ENCODE results near the gene TMC5.
"Not testable (repeated sequence)": the region's sequence is repeated elsewhere in the genome, so short reads cannot be mapped to it uniquely, and the experiment has no call there.

The TMC5 gene

DNA sequence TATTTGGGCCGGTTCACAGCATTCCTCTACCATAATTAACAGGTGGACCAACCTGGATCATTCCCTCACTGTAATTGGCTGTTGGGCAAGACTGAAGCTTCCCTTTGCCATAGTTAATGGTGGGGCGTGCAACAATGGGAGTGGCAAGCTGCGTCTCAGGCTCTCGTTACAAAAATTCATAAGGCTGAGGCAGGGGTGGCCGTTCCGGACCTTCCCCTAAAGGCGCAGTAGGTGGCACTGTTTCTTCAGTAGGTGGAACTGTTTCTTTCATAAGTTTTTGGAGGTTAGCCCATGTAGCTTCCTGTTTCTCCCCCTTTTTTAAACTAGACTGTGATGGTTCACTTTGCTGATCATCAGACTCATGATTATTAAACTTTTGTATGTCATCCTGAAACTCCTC is 17.0 kb upstream of the TMC5 start:
- no peaks in the 10 kb centered on the region for H3K27me3 ChIP-seq (ENCODE audit: insufficient read depth, poor library complexity, severe bottlenecking)
- H3K9me3 ChIP-seq (ENCODE audit: severe bottlenecking): no peaks in the 10 kb centered on the region
- H3K36me3 ChIP-seq (ENCODE audit: low read depth): no peaks in the 10 kb centered on the region
- no peak for DNase-seq (ENCODE audit: low spot score)
- H3K4me3 ChIP-seq (ENCODE audit: severe bottlenecking): no peak overlapping the region
- TF ChIP-seq, protein P1, sequence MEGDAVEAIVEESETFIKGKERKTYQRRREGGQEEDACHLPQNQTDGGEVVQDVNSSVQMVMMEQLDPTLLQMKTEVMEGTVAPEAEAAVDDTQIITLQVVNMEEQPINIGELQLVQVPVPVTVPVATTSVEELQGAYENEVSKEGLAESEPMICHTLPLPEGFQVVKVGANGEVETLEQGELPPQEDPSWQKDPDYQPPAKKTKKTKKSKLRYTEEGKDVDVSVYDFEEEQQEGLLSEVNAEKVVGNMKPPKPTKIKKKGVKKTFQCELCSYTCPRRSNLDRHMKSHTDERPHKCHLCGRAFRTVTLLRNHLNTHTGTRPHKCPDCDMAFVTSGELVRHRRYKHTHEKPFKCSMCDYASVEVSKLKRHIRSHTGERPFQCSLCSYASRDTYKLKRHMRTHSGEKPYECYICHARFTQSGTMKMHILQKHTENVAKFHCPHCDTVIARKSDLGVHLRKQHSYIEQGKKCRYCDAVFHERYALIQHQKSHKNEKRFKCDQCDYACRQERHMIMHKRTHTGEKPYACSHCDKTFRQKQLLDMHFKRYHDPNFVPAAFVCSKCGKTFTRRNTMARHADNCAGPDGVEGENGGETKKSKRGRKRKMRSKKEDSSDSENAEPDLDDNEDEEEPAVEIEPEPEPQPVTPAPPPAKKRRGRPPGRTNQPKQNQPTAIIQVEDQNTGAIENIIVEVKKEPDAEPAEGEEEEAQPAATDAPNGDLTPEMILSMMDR (IDR thresholded peaks at IDR 0.05; ENCODE audit: poor library complexity, severe bottlenecking): no peak
- no peak for ATAC-seq (ENCODE audit: low read depth)
- H3K4me1 ChIP-seq (ENCODE audit: insufficient read depth, poor library complexity, severe bottlenecking): peaks cover 11% of the 10 kb centered on the region
- no peak overlapping the region for H3K27ac ChIP-seq (ENCODE audit: poor library complexity, severe bottlenecking)

GRCh38 chr16:19406891-19407491 is 10.7 kb upstream of the TMC5 start:
- no peaks in the 10 kb centered on the region for H3K27me3 ChIP-seq (ENCODE audit: insufficient read depth, poor library complexity, severe bottlenecking)
- DNase-seq (ENCODE audit: low spot score): no peak

GRCh38 chr16:19410435-19411171 is 7.1 kb upstream of the TMC5 start:
- Histone ChIP-seq H3K4me1 (ENCODE audit: insufficient read depth, poor library complexity, severe bottlenecking) (peaks cover 9% of the 10 kb centered on the region), H3K36me3 (ENCODE audit: low read depth) (no peaks in the 10 kb centered on the region), H3K9me3 (ENCODE audit: severe bottlenecking) (no peaks in the 10 kb centered on the region), H3K27ac (ENCODE audit: poor library complexity, severe bottlenecking) (no peak overlapping the region), H3K27me3 (ENCODE audit: insufficient read depth, poor library complexity, severe bottlenecking) (no peaks in the 10 kb centered on the region), H3K4me3 (ENCODE audit: severe bottlenecking) (peak overlapping the region; percentile 21)
- no peak for DNase-seq (ENCODE audit: low spot score)
- ATAC-seq (ENCODE audit: low read depth): peak; percentile 79
- TF ChIP-seq, protein P1 (IDR thresholded peaks at IDR 0.05; ENCODE audit: poor library complexity, severe bottlenecking): peak; percentile 25

More at GRCh38 chr16:19406891-19407491, 10.7 kb upstream of the TMC5 start:
- Histone ChIP-seq H3K4me3 (ENCODE audit: severe bottlenecking) (no peak overlapping the region), H3K9me3 (ENCODE audit: severe bottlenecking) (no peaks in the 10 kb centered on the region), H3K36me3 (ENCODE audit: low read depth) (no peaks in the 10 kb centered on the region), H3K4me1 (ENCODE audit: insufficient read depth, poor library complexity, severe bottlenecking) (no peaks in the 10 kb centered on the region), H3K27ac (ENCODE audit: poor library complexity, severe bottlenecking) (no peak overlapping the region)
- TF ChIP-seq, protein P1 (IDR thresholded peaks at IDR 0.05; ENCODE audit: poor library complexity, severe bottlenecking): no peak
- no peak for ATAC-seq (ENCODE audit: low read depth)

DNA sequence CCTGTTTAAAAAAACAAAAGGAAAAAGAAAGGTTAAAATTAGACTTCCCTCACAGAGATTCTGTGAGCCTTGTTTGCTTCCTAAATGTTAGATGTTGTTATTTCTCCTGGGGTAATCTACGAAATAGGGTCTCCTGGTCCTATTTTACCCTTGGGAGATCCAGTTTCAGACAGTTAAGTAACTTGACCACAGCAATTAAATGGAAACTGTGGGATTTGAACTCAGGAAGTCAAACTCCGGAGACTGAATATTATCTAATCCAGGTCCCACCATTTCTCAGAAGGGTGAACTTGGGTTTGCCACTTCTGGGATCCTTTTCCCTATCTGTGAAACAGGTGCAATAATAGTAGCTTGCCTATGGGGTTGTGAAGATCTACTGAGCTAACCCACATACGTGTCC is 6.4 kb upstream of the TMC5 start:
- DNase-seq (ENCODE audit: low spot score) (no peak), ATAC-seq (ENCODE audit: low read depth) (no peak)
- TF ChIP-seq, protein P1 (IDR thresholded peaks at IDR 0.05; ENCODE audit: poor library complexity, severe bottlenecking): no peak
- H3K36me3 ChIP-seq (ENCODE audit: low read depth): no peaks in the 10 kb centered on the region
- H3K27ac ChIP-seq (ENCODE audit: poor library complexity, severe bottlenecking): no peak overlapping the region
- H3K27me3 ChIP-seq (ENCODE audit: insufficient read depth, poor library complexity, severe bottlenecking): no peaks in the 10 kb centered on the region
- no peak overlapping the region for H3K4me3 ChIP-seq (ENCODE audit: severe bottlenecking)
- H3K9me3 ChIP-seq (ENCODE audit: severe bottlenecking): no peaks in the 10 kb centered on the region
- H3K4me1 ChIP-seq (ENCODE audit: insufficient read depth, poor library complexity, severe bottlenecking): peaks cover 12% of the 10 kb centered on the region

GRCh38 chr16:19412055-19412454 is 5.6 kb upstream of the TMC5 start:
- not testable (repeated sequence) for H3K9me3 ChIP-seq (ENCODE audit: severe bottlenecking); ATAC-seq (ENCODE audit: low read depth); H3K4me3 ChIP-seq (ENCODE audit: severe bottlenecking); H3K27ac ChIP-seq (ENCODE audit: poor library complexity, severe bottlenecking); H3K36me3 ChIP-seq (ENCODE audit: low read depth); DNase-seq (ENCODE audit: low spot score); H3K27me3 ChIP-seq (ENCODE audit: insufficient read depth, poor library complexity, severe bottlenecking)
- H3K4me1 ChIP-seq (ENCODE audit: insufficient read depth, poor library complexity, severe bottlenecking): peaks cover 12% of the 10 kb centered on the region

Data from RWPE2 (cell line).